AG09319 (cell line): ENCODE data around the gene PRDM8.
"Not testable (repeated sequence)": the region's sequence is repeated elsewhere in the genome, so short reads cannot be mapped to it uniquely, and the experiment has no call there.

Experiments
- DNase-seq: peaks from one replicate; pipeline ENCODE4 v3.0.0-alpha.2; 2010; ENCODE audit warnings: low read depth; ENCODE audit errors: extremely low read depth
- TF ChIP-seq, protein P1 (sequence below): IDR thresholded peaks from 2 replicates; pipeline ENCODE4 v1.5.1; 2011; ENCODE audit warnings: low read depth, mild to moderate bottlenecking, inconsistent platforms, low read length, moderate library complexity

The PRDM8 gene

DNA sequence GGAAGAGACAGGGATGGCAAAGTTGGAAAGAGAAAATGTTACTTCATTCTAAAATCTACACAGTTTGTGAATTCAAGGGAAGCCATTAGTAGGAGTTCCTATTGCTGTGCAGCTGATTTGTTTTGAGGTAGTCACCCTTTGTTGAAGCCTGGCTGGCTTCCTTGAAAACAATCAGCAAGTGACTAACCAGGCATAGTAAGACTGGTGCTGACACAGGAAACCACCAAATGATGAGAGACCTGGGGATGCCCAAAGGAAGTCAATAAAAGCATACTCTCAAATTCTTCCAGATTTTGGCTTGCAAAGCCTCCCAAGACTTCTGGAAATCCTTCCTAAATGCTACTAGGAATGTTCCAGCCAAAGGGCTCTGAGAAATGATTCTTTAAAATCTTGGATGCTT, 23.9 kb upstream of the PRDM8 start:
- TF ChIP-seq, protein P1, sequence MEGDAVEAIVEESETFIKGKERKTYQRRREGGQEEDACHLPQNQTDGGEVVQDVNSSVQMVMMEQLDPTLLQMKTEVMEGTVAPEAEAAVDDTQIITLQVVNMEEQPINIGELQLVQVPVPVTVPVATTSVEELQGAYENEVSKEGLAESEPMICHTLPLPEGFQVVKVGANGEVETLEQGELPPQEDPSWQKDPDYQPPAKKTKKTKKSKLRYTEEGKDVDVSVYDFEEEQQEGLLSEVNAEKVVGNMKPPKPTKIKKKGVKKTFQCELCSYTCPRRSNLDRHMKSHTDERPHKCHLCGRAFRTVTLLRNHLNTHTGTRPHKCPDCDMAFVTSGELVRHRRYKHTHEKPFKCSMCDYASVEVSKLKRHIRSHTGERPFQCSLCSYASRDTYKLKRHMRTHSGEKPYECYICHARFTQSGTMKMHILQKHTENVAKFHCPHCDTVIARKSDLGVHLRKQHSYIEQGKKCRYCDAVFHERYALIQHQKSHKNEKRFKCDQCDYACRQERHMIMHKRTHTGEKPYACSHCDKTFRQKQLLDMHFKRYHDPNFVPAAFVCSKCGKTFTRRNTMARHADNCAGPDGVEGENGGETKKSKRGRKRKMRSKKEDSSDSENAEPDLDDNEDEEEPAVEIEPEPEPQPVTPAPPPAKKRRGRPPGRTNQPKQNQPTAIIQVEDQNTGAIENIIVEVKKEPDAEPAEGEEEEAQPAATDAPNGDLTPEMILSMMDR, result no peak
- DNase-seq, result no peak

DNA sequence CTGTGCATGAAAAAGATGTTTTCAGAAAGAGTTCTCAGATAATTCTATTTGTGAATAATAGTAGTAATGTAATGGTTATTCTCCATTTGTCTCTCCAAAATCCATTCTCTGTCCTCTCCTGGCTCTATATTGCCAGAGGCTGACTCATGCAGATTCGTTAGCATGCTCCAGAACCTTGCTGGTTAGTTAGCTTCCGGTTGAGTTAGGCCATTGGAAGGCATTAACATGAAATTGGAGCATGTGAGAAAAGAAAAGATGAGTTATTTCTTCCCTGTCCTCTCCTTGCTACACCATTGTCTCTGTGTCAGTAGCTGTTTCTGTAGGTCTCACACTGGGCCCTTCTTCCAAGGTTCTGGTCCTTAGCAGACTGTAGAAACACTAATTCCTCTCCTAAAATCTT, 23.5 kb upstream of the PRDM8 start:
- TF ChIP-seq, protein P1, result no peak
- no peak for DNase-seq

DNA sequence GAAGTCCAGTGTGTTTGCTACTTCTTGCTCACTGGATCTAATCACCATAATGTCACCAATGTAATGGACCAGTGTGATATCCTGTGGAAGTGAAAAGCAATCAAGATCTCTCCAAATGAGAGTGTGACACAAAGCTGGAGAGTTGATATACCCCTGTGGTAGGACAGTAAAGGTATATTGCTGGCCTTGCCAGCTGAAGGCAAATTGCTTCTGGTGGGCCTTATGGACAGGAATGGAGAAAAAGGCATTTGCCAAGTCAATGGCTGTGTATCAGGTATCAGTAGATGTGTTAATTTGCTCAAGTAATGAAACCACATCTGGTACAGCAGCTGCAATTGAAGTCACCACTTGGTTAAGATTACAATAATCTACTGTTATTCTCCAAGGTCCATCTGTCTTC, 19.5 kb upstream of the PRDM8 start:
- not testable (repeated sequence) for DNase-seq

- no peak for DNase-seq
- TF ChIP-seq, protein P1, result no peak
Measured at GRCh38 chr4:80178964-80179363, 18.3 kb upstream of the PRDM8 start.

- DNase-seq, result no peak
- TF ChIP-seq, protein P1, result no peak
Measured at GRCh38 chr4:80179637-80180161, 17.6 kb upstream of the PRDM8 start.

DNA sequence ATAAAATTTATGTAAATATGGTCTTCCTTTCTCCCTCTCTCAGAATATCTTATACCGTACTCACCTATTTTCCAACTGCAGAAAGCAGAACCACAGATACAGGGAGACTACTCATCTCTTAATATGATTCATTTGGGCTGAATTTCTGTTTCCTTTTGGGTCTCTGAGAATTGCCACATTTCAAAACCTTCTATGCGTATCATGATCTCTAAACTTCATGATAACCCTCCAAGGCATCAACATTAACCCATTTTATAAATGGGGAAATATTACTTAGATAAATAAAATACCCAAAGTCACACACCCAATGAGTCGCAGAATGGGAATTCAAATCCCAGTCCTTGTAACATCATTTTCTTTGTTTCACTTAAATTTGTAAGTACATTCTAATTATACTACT, 16.6 kb upstream of the PRDM8 start:
- no peak for DNase-seq
- TF ChIP-seq, protein P1, result no peak

GRCh38 chr4:80182237-80182866, 15.0 kb upstream of the PRDM8 start:
- TF ChIP-seq, protein P1, result no peak
- DNase-seq, result no peak

GRCh38 chr4:80183250-80184052, 13.9 kb upstream of the PRDM8 start:
- TF ChIP-seq, protein P1, result no peak; the same call in 1 of the 2 replicates
- no peak for DNase-seq
